GM21367 (cell line): ENCODE data around the gene TARS2.
A peak's percentile ranks its signal among the peaks of the same experiment; 100 is the strongest.

Source experiments
- ATAC-seq: cut with Tn5 transposase; IDR thresholded peaks from one replicate; pipeline ENCODE4 v1.9.1; 2021; ENCODE audit not compliant: unreplicated experiment

The TARS2 gene, protein sequence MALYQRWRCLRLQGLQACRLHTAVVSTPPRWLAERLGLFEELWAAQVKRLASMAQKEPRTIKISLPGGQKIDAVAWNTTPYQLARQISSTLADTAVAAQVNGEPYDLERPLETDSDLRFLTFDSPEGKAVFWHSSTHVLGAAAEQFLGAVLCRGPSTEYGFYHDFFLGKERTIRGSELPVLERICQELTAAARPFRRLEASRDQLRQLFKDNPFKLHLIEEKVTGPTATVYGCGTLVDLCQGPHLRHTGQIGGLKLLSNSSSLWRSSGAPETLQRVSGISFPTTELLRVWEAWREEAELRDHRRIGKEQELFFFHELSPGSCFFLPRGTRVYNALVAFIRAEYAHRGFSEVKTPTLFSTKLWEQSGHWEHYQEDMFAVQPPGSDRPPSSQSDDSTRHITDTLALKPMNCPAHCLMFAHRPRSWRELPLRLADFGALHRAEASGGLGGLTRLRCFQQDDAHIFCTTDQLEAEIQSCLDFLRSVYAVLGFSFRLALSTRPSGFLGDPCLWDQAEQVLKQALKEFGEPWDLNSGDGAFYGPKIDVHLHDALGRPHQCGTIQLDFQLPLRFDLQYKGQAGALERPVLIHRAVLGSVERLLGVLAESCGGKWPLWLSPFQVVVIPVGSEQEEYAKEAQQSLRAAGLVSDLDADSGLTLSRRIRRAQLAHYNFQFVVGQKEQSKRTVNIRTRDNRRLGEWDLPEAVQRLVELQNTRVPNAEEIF

DNA sequence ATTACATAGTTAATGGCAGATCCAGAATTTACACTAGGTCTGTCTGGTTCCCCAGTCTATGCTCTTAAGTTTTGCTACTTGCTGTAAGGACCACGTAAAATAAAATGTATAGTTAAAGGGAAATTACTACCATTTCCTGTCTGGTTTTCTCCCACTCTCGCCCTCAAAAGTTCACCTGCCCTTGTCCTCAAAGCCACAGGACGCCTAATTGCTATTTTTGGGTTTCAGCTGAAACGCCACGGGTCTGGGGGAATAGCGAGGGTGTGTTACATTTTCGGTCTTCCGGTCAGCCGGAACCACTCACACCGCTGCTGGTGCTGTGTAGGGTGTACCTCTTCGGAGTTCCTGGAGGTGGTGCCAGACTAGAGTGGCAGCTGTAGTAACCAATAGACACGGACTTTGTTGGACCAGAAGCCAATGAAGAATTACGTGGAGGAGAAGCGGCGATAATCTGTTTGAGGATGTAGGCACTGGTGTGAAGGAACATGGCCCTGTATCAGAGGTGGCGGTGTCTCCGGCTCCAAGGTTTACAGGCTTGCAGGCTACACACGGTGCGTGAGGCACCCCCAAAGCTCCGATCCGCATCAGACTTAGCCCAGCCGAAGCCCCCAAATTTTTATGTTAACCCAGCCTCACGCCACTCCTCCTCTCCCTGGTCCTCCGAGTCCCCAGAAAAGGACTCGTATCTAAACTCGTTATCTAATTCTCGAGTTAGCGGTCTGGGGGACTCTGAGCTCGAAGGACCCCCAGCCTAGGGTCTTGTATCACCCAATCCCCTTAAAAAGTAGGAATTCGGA is at the start of gene TARS2:
Gene TARS2 (plus strand): TSS at position 454 of the 797 bp plus-strand sequence. CDS start 32 bp downstream, at position 486.
- peak; percentile 99 for ATAC-seq

DNA sequence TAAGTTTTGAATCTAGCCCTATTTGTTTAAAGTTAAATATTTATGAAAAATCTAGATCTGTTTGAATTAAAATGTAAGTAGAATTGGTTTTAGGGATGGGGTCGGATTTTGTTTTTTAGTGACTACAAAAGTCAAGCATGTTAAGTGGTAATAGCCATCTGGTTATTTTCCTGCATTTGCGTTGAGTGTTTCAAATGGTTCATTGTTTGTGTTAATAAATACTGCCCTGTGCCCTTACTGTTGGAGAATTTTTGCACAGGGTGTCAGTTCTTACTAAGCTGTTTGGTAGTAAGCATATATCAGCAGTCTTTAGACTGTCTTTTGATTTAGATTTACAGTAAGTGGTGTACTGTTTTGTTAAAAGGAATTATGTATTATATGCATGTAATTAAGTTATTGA is 46.1 kb upstream of the TARS2 start:
- ATAC-seq, result no peak

DNA sequence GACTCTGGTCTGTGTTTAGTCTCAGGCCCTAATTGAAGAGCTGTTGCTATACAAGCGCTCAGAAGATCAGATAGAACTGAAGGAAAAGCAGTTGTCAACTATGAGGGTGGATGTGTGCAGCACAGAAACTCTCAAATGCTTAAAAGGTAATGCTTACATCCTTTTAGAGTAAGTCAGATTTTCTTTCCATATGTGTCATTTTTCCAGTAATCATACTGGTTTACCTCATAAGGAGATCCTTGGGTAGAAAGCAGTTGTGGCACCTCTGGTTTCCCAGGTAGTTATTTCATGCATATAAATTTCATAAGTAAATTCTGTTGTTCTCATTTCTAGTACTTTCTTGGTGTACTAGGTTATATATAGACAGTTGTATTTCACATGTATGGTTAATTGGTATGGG is 43.0 kb upstream of the TARS2 start:
- no peak for ATAC-seq

GRCh38 chr1:150456146-150456647 is 31.0 kb upstream of the TARS2 start:
- no peak for ATAC-seq

DNA sequence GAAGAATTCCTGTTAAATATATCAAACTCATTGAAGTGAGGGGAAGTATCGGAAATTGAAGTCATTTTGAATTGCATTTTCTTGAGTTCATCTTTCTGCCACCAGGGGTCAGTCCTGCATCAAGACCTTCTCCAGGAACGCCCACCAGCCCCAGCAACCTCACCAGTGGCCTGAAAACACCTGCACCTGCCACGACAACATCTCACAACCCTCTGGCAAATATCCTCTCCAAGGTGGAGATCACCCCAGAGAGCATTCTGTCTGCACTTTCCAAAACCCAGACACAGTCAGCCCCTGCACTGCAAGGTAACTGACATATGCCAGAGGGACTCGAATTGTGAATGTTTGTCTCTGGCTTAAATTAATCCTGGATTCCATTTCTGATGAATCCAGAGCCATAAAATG is 22.8 kb upstream of the TARS2 start:
- ATAC-seq, result no peak

GRCh38 chr1:150466964-150467363 is 20.3 kb upstream of the TARS2 start:
- no peak for ATAC-seq

DNA sequence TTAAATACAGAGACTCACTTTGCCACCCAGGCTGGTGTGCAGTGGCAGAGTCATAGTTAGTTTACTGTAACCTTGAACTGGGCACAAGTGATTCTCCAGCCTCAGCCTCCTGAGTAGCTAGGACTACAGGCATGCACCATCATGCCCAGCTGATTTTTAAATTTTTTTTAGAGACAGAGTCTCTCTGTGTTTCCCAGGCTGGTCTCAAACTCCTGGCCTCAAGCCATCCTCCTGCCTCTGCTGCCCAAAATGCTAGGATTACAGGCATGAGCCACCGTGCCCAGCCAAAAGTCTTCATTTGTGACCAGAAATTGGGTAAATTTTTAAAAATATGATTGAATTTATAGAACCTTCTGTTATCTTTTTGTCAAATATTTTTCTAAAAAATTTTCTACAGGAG is 17.9 kb upstream of the TARS2 start:
- no peak for ATAC-seq

GRCh38 chr1:150472601-150473200 is 14.5 kb upstream of the TARS2 start:
- ATAC-seq, result no peak

GRCh38 chr1:150473659-150474058 is 13.6 kb upstream of the TARS2 start:
- ATAC-seq, result no peak

- ATAC-seq, result no peak
Measured at GRCh38 chr1:150474869-150475268, 12.3 kb upstream of the TARS2 start.

GRCh38 chr1:150476754-150477153 is 10.5 kb upstream of the TARS2 start:
- ATAC-seq, result no peak

- no peak for ATAC-seq
Measured at GRCh38 chr1:150477320-150477719, 9.9 kb upstream of the TARS2 start.

DNA sequence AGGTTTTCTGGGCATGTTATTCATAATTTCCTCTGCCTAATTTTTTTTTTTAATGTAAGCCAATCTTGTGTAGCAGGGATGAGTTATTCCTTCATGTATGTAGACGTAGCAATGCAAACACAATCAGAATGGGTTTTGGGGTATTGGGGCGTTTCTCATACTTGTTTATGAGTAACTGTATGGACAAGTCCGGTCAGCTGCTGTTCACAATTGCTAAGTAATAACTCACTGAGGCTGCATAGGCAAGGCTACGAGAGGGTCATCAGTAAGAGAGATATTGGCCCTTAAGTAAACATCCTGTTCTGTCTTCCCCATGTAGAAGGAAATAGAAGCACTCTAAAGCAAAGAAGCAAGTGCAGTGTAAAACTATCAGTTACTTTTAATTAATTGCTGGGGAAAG is 9.5 kb upstream of the TARS2 start:
- no peak for ATAC-seq

DNA sequence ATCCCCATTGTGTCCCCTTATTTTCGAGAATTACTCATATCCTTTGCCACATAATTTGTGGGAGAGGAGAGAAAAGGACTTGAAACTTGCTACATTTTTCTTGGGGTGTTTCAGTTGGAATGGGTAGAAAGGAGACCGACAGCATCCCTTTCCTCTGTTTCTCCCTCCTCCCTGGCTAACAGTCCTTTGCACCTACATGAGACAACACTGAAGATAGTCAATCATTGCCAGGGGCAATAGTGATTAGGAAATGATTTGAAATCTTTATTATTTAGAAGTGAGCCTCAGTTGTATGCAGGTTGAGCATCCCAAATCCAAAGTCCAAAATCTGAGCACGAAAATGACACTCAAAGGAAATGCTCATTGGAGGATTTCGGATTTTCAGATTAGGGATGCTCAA is 7.8 kb upstream of the TARS2 start:
- no peak for ATAC-seq

- ATAC-seq, result no peak
Measured at GRCh38 chr1:150479927-150480352, 7.3 kb upstream of the TARS2 start.

GRCh38 chr1:150484431-150484830 is 2.8 kb upstream of the TARS2 start:
- no peak for ATAC-seq

DNA sequence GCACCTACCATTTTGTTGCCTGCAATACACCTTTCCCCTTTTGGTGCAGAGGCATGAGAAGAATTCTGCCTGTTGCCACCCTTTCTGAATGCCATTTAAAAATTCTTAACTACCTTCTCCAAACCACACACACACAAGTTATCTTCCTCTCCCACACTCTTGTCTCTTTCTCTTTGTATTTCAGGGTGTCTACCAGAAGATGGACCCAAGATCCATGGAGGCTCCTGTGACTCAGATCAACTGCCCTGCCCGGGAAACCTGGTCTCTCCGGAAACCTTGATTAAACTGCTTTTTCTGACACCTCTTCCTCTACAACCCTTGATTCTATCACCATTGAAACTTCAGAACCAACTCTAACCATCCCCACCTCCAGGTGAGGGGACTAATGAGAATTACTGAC is 2.4 kb upstream of the TARS2 start:
- ATAC-seq, result no peak

DNA sequence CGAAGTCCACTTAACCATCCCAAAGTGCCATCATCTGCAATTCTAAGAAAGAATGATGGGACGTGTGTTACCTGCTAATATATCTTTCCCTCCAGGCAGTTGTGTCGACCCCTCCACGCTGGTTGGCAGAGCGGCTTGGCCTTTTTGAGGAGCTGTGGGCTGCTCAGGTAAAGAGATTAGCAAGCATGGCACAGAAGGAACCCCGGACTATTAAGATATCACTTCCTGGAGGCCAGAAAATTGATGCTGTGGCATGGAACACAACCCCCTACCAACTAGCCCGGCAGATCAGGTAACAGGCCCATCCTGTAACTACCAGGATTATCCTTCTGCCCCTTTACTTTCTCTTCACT is 520 bp downstream of the TARS2 start:
- no peak for ATAC-seq

DNA sequence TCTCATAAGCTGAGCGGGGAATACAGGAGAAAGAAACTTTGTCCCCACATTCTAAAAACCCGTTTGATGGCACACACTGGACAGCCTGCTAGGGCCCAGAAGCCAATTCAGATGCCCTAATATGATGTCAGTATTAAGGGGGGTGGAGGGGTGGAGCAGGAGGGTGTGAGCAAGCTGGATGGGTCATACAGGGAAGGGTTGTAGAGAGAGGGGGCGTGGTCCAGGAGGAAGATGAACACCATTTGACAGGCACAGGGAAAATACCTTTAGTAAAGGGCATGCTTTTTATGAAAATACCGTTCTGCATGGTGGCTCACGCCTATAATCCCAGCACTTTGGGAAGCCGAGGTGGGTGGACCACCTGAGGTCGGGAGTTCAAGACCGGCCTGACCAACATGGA is 6.0 kb downstream of the TARS2 start:
- ATAC-seq, result no peak

GRCh38 chr1:150498342-150498741 is 11.1 kb downstream of the TARS2 start:
- no peak for ATAC-seq

- ATAC-seq, result no peak
Measured at GRCh38 chr1:150505431-150505830, 18.2 kb downstream of the TARS2 start.
